Mesenchymal stem cell (in vitro differentiated cells and primary cell): ENCODE data around the gene FBXO47.

Experiments used
- DNase-seq: peaks from one replicate; pipeline ENCODE4 v3.0.0-alpha.2; 2013
- H2AFZ ChIP-seq: one replicate; pipeline ENCODE4 v1.6.1; 2013; ENCODE audit warnings: low read depth, mild to moderate bottlenecking, control low read depth, inconsistent platforms, low read length, moderate library complexity
- H2AK5ac ChIP-seq: 2 replicates; pipeline ENCODE4 v1.6.1; 2013; ENCODE audit warnings: low read length, moderate library complexity, mild to moderate bottlenecking, inconsistent platforms; ENCODE audit not compliant: severe bottlenecking
- H2BK120ac ChIP-seq: one replicate; pipeline ENCODE4 v1.6.1; 2013; ENCODE audit warnings: low read depth, mild to moderate bottlenecking, inconsistent platforms, low read length, moderate library complexity
- H2BK12ac ChIP-seq, 2 experiments: one replicate each; pipeline ENCODE4 v1.6.1; 2013; ENCODE audit warnings: inconsistent platforms in 2 of 2, low read length in 2 of 2, mild to moderate bottlenecking in 2 of 2, moderate library complexity in 2 of 2, control low read depth in 1 of 2
- H2BK15ac ChIP-seq: one replicate; pipeline ENCODE4 v1.6.1; 2013; ENCODE audit warnings: mild to moderate bottlenecking, low read depth, inconsistent platforms; ENCODE audit not compliant: poor library complexity, severe bottlenecking
- H2BK5ac ChIP-seq: 2 replicates; pipeline ENCODE4 v1.6.1; 2013; ENCODE audit warnings: low read depth, mild to moderate bottlenecking, low read length, control low read depth, inconsistent platforms; ENCODE audit not compliant: poor library complexity, severe bottlenecking
- H3K14ac ChIP-seq, 2 experiments: one replicate each; pipeline ENCODE4 v1.6.1; 2013; ENCODE audit warnings: inconsistent platforms in 2 of 2, low read length in 2 of 2, control low read depth in 1 of 2, mild to moderate bottlenecking in 1 of 2, moderate library complexity in 1 of 2
- H3K18ac ChIP-seq, 2 experiments: one replicate each; pipeline ENCODE4 v1.6.1; 2013; ENCODE audit warnings: inconsistent platforms in 2 of 2, low read length in 2 of 2, control low read depth in 1 of 2, low read depth in 1 of 2, mild to moderate bottlenecking in 1 of 2
- H3K23ac ChIP-seq, 2 experiments: one replicate each; pipeline ENCODE4 v1.6.1; 2013; ENCODE audit warnings: inconsistent platforms in 2 of 2, low read length in 2 of 2, mild to moderate bottlenecking in 2 of 2, moderate library complexity in 2 of 2, control low read depth in 1 of 2
- H3K27ac ChIP-seq: 2 replicates; pipeline ENCODE4 v1.5.1; 2013; ENCODE audit warnings: mild to moderate bottlenecking, moderate library complexity, low read length, control low read depth, inconsistent platforms; ENCODE audit not compliant: poor library complexity, severe bottlenecking
- H3K27me3 ChIP-seq, 2 experiments: 2 replicates each; pipeline versions ENCODE4 v1.6.1 to v1.7.0; 2013; ENCODE audit warnings: low read length in 2 of 2, mild to moderate bottlenecking in 2 of 2, moderate library complexity in 2 of 2, control low read depth in 1 of 2, inconsistent platforms in 1 of 2; ENCODE audit not compliant: control insufficient read depth in 1 of 2, insufficient read depth in 1 of 2
- H3K36me3 ChIP-seq, 2 experiments: 2 replicates each; pipeline versions ENCODE4 v1.6.1 to v1.7.0; 2013; ENCODE audit warnings: low read length in 2 of 2, control low read depth in 1 of 2, inconsistent platforms in 1 of 2, low read depth in 1 of 2, mild to moderate bottlenecking in 1 of 2; ENCODE audit not compliant: insufficient read depth in 2 of 2, control insufficient read depth in 1 of 2
- H3K4ac ChIP-seq, 2 experiments: one replicate each; pipeline ENCODE4 v1.6.1; 2013; ENCODE audit warnings: inconsistent platforms in 2 of 2, low read length in 2 of 2, mild to moderate bottlenecking in 2 of 2, moderate library complexity in 2 of 2, control low read depth in 1 of 2, low read depth in 1 of 2
- H3K4me1 ChIP-seq: 2 replicates; pipeline ENCODE4 v1.6.1; 2013; ENCODE audit warnings: low read depth, low read length, control low read depth; ENCODE audit not compliant: control insufficient read depth, insufficient read depth
- H3K4me2 ChIP-seq: 2 replicates; pipeline ENCODE4 v1.6.1; 2013; ENCODE audit warnings: low read length, mild to moderate bottlenecking, inconsistent platforms; ENCODE audit not compliant: poor library complexity, severe bottlenecking
- H3K4me3 ChIP-seq, 2 experiments: 2 replicates each; pipeline versions ENCODE4 v1.5.1 to v1.7.0; 2013; ENCODE audit warnings: low read length in 2 of 2, mild to moderate bottlenecking in 2 of 2, control low read depth in 1 of 2, low read depth in 1 of 2; ENCODE audit not compliant: insufficient read depth in 1 of 2
- H3K79me1 ChIP-seq: replicated peaks from 2 replicates; pipeline ENCODE4 v1.6.1; 2013; ENCODE audit warnings: mild to moderate bottlenecking, control low read depth, low read length, inconsistent platforms; ENCODE audit not compliant: poor library complexity, severe bottlenecking
- H3K9ac ChIP-seq: 2 replicates; pipeline ENCODE4 v1.7.0; 2013; ENCODE audit warnings: mild to moderate bottlenecking, low read length, moderate library complexity
- H3K9me3 ChIP-seq: 2 replicates; pipeline ENCODE4 v1.7.0; 2013; ENCODE audit warnings: mild to moderate bottlenecking, low read length; ENCODE audit not compliant: control insufficient read depth
- H4K8ac ChIP-seq: one replicate; pipeline ENCODE4 v1.6.1; 2013; ENCODE audit warnings: inconsistent platforms, mild to moderate bottlenecking, low read length, moderate library complexity
- H4K91ac ChIP-seq: one replicate; pipeline ENCODE4 v1.6.1; 2013; ENCODE audit warnings: mild to moderate bottlenecking, low read length, inconsistent platforms
- WGBS: methylation state at CpG from one replicate; pipeline ENCODE4 v1.1.7; 2013; ENCODE audit warnings: mixed read lengths; 5-methylcytosine and 5-hydroxymethylcytosine counted together

The FBXO47 gene

GRCh38 chr17:39000021-39000601, 32.9 kb upstream of the FBXO47 start:
- Histone ChIP-seq H3K27me3 (peaks cover 0 to 19% of the 10 kb centered on the region in 2 experiments), H3K23ac (no peak overlapping the region), H3K27ac (no peak overlapping the region), H3K9me3 (peaks cover 18% of the 10 kb centered on the region), H4K8ac (no peak overlapping the region), H3K18ac (no peak overlapping the region), H3K4me3 (peak overlapping the region in 1 of 2 experiments; percentile 27), H3K4ac (no peak overlapping the region), H3K9ac (peak overlapping the region; percentile 74), H4K91ac (no peak overlapping the region), H2BK5ac (no peak overlapping the region), H2BK15ac (no peak overlapping the region), H2AFZ (no peak overlapping the region), H3K79me1 (no peaks in the 10 kb centered on the region), H3K4me2 (no peak overlapping the region), H3K4me1 (no peaks in the 10 kb centered on the region), H3K14ac (no peak overlapping the region), H2BK120ac (no peak overlapping the region), H2BK12ac (no peak overlapping the region), H3K36me3 (no peaks in the 10 kb centered on the region), H2AK5ac (no peak overlapping the region)
- 86% methylated on average over 3 of the region's 4 CpGs for WGBS
- DNase-seq: peak; percentile 30

- no peak overlapping the region for H2BK5ac ChIP-seq
- no peak overlapping the region for H3K4me2 ChIP-seq
- H3K79me1 ChIP-seq: no peaks in the 10 kb centered on the region
- WGBS: 100% methylated on average over 1 of the region's 5 CpGs
- no peak overlapping the region for H3K18ac ChIP-seq
- no peak overlapping the region for H2BK15ac ChIP-seq
- H3K4me3 ChIP-seq: no peak overlapping the region
- no peak overlapping the region for H2BK120ac ChIP-seq
- H2AFZ ChIP-seq: no peak overlapping the region
- H3K36me3 ChIP-seq: no peaks in the 10 kb centered on the region
- no peak overlapping the region for H3K27ac ChIP-seq
- H3K4me1 ChIP-seq: no peaks in the 10 kb centered on the region
- no peak overlapping the region for H3K14ac ChIP-seq
- peaks cover 18% of the 10 kb centered on the region for H3K9me3 ChIP-seq
- no peak overlapping the region for H3K9ac ChIP-seq
- no peak overlapping the region for H2BK12ac ChIP-seq
- peaks cover 0 to 3% of the 10 kb centered on the region in 2 experiments for H3K27me3 ChIP-seq
- no peak overlapping the region for H4K8ac ChIP-seq
- DNase-seq: peak; percentile 20
- H4K91ac ChIP-seq: no peak overlapping the region
- H3K23ac ChIP-seq: no peak overlapping the region
- no peak overlapping the region for H2AK5ac ChIP-seq
- no peak overlapping the region for H3K4ac ChIP-seq
Observed at GRCh38 chr17:38996660-38997337, 29.6 kb upstream of the FBXO47 start.

- Histone ChIP-seq H3K18ac (no peak overlapping the region), H3K36me3 (no peaks in the 10 kb centered on the region), H3K23ac (no peak overlapping the region), H3K9me3 (peaks cover 18% of the 10 kb centered on the region), H2BK120ac (no peak overlapping the region), H3K4me3 (no peak overlapping the region), H3K9ac (no peak overlapping the region), H3K27ac (no peak overlapping the region), H4K8ac (no peak overlapping the region), H3K14ac (no peak overlapping the region), H3K4me2 (no peak overlapping the region), H2AK5ac (no peak overlapping the region), H3K4me1 (no peaks in the 10 kb centered on the region), H4K91ac (no peak overlapping the region), H2BK5ac (no peak overlapping the region), H3K27me3 (no peaks in the 10 kb centered on the region), H2BK12ac (no peak overlapping the region), H2AFZ (no peak overlapping the region), H2BK15ac (no peak overlapping the region), H3K79me1 (no peaks in the 10 kb centered on the region), H3K4ac (no peak overlapping the region)
- WGBS: no CpG with 5 or more reads among the region's 2 CpGs
- no peak for DNase-seq
Observed at GRCh38 chr17:38994026-38994425, 26.8 kb upstream of the FBXO47 start.

- Histone ChIP-seq H3K4ac (no peak overlapping the region), H3K23ac (no peak overlapping the region), H3K9me3 (no peaks in the 10 kb centered on the region), H3K4me3 (no peak overlapping the region), H3K14ac (no peak overlapping the region), H3K4me1 (no peaks in the 10 kb centered on the region), H3K4me2 (no peak overlapping the region), H3K27ac (no peak overlapping the region), H2BK5ac (no peak overlapping the region), H3K9ac (no peak overlapping the region), H2BK15ac (no peak overlapping the region), H4K8ac (no peak overlapping the region), H2AFZ (no peak overlapping the region), H2BK12ac (no peak overlapping the region), H4K91ac (no peak overlapping the region), H3K18ac (no peak overlapping the region), H3K27me3 (no peaks in the 10 kb centered on the region), H3K36me3 (no peaks in the 10 kb centered on the region), H2AK5ac (no peak overlapping the region), H2BK120ac (no peak overlapping the region), H3K79me1 (no peaks in the 10 kb centered on the region)
- 100% methylated on average over 1 of the region's 2 CpGs for WGBS
- no peak for DNase-seq
Observed at GRCh38 chr17:38984666-38985065, 17.5 kb upstream of the FBXO47 start.
